Measurements from ENCODE around the gene KCNH1. TPM values are rescaled to one million over a fixed set of nuclear protein-coding genes. Genes with fewer than 3 reads are reported as not detected.

Gene KCNH1
- total and polyA plus RNA-seq, 2 experiments from 2014 or later, result 0.28 TPM; not detected in 1

DNA sequence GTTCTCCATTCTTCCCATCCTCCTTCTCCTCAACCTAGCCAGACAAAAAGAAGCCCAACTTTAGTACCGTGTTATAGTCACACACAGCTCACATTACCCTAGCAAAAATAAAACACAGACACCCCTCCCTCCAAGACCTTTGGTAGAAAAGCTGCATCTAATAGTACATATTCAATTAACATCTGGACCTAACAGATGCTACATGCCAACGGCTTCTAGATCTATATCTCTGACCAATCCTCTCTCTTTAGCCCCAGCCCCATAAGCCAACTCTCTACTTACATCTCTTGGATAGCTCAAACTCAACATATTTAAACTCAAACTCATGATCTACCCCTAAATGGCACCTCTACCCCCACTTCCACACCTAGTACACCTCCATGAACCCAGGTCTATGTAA lies 233.1 kb downstream of the KCNH1 start:
- Histone ChIP-seq H3K4me1 (ENCODE audit: insufficient read depth) (no peaks in the 10 kb centered on the region), H3K9me2 (ENCODE audit: insufficient read depth) (no peaks in the 10 kb centered on the region), H3K4me3 (no peak overlapping the region), H3K4me2 (no peak overlapping the region), H3K36me3 (ENCODE audit: insufficient read depth) (no peaks in the 10 kb centered on the region), H3K27me3 (ENCODE audit: insufficient read depth) (no peaks in the 10 kb centered on the region), H3F3A (replicated peaks; ENCODE audit: low read depth) (no peaks in the 10 kb centered on the region), H3K79me2 (replicated peaks; ENCODE audit: insufficient read depth) (no peaks in the 10 kb centered on the region), H4K20me1 (replicated peaks; ENCODE audit: insufficient read depth) (no peaks in the 10 kb centered on the region), H3K27ac (ENCODE audit: low read depth) (no peak overlapping the region), H2AFZ (no peak overlapping the region)
- Mint-ChIP-seq H3K36me3 (ENCODE audit: low read depth) (no peaks in the 10 kb centered on the region), H3K4me3 (no peak overlapping the region), H3K9me3 (no peaks in the 10 kb centered on the region; the same call in 2 of the 3 replicates), H3K4me1 (no peaks in the 10 kb centered on the region), H3K27ac (no peak overlapping the region), H3K27me3 (ENCODE audit: insufficient read depth, low read depth, poor library complexity) (peaks cover 2% of the 10 kb centered on the region)
- no peak for DNase-seq (ENCODE audit: low spot score)
- TF ChIP-seq CTCF (conservative IDR thresholded peaks at IDR 0.05; ENCODE audit: low read depth in 2 of 2) (no peak), EZH2phosphoT487 (IDR thresholded peaks at IDR 0.05; ENCODE audit: unreplicated experiment) (no peak), ETS1 (IDR thresholded peaks at IDR 0.05) (no peak), EZH2 (IDR thresholded peaks at IDR 0.05; ENCODE audit: low read depth, unreplicated experiment) (no peak), REST (IDR thresholded peaks at IDR 0.05; ENCODE audit: unreplicated experiment) (no peak), CREB1 (CRISPR knock-in tag; IDR thresholded peaks at IDR 0.05; ENCODE audit: low read depth) (no peak), ZNF114 (CRISPR knock-in tag; IDR thresholded peaks at IDR 0.05) (no peak), ZNF331 (CRISPR knock-in tag; IDR thresholded peaks at IDR 0.05; ENCODE audit: low read depth) (no peak), JUNB (IDR thresholded peaks at IDR 0.05; ENCODE audit: unreplicated experiment) (no peak), STAT1 (IDR thresholded peaks at IDR 0.05; ENCODE audit: unreplicated experiment) (no peak)
- no peak for ATAC-seq

All from GM23338 (cell line).